Measurements from ENCODE around the gene PEX26.

PEX26 gene

GRCh38 chr22:18079706-18080233 lies 2.0 kb downstream of the PEX26 start:
- no peak for TF ChIP-seq CTCF (IDR thresholded peaks at IDR 0.05; ENCODE audit: insufficient read depth, low read depth, low read length, missing control alignments)
- no peak for DNase-seq (ENCODE audit: low read depth)
- H3K4me3 ChIP-seq (ENCODE audit: low read length) = no peak overlapping the region

- DNase-seq (ENCODE audit: low read depth) = no peak
- no peak overlapping the region for H3K4me3 ChIP-seq (ENCODE audit: low read length)
- no peak for TF ChIP-seq CTCF (IDR thresholded peaks at IDR 0.05; ENCODE audit: insufficient read depth, low read depth, low read length, missing control alignments)
Measured at GRCh38 chr22:18081416-18081815, 3.6 kb downstream of the PEX26 start.

- no peak for TF ChIP-seq CTCF (IDR thresholded peaks at IDR 0.05; ENCODE audit: insufficient read depth, low read depth, low read length, missing control alignments)
- no peak for DNase-seq (ENCODE audit: low read depth)
- H3K4me3 ChIP-seq (ENCODE audit: low read length) = no peak overlapping the region
Measured at GRCh38 chr22:18082467-18082866, 4.7 kb downstream of the PEX26 start.

- no peak for DNase-seq (ENCODE audit: low read depth)
- TF ChIP-seq CTCF (IDR thresholded peaks at IDR 0.05; ENCODE audit: insufficient read depth, low read depth, low read length, missing control alignments) = no peak
- no peak overlapping the region for H3K4me3 ChIP-seq (ENCODE audit: low read length)
Measured at GRCh38 chr22:18083406-18083805, 5.6 kb downstream of the PEX26 start.

GRCh38 chr22:18085188-18085587 lies 7.4 kb downstream of the PEX26 start:
- H3K4me3 ChIP-seq (ENCODE audit: low read length) = no peak overlapping the region
- TF ChIP-seq CTCF (IDR thresholded peaks at IDR 0.05; ENCODE audit: insufficient read depth, low read depth, low read length, missing control alignments) = no peak
- no peak for DNase-seq (ENCODE audit: low read depth)

- no peak for DNase-seq (ENCODE audit: low read depth)
- no peak for TF ChIP-seq CTCF (IDR thresholded peaks at IDR 0.05; ENCODE audit: insufficient read depth, low read depth, low read length, missing control alignments)
- no peak overlapping the region for H3K4me3 ChIP-seq (ENCODE audit: low read length)
Measured at GRCh38 chr22:18087350-18087855, 9.6 kb downstream of the PEX26 start.

All from epithelial cell of esophagus (primary cell).